Spleen (tissue), 7 donors: ENCODE data around the gene MEOX1.

Source experiments
- POLR2AphosphoS5 ChIP-seq, 3 donors: sonication (generic); formaldehyde crosslinking; IDR thresholded peaks; one replicate each; pipeline ENCODE4 v1.5.1; 2017; ENCODE audit warnings: antibody characterized with exemption in 3 of 3
- TF ChIP-seq, protein P1 (sequence below), 11 experiments: fragments of 200-600 bp in 7 of 11; fragments of 450-650 bp in 4 of 11; sonication (generic) in 4 of 11; IDR thresholded peaks in 8 of 11; conservative IDR thresholded peaks in 3 of 11; 1 replicate in 7 of 11; 2 replicates in 4 of 11; pipeline versions ENCODE4 v1.4.0 to v1.8.0; 2016 to 2021; ENCODE audit warnings: antibody characterized with exemption in 11 of 11, inconsistent platforms in 4 of 11, mild to moderate bottlenecking in 1 of 11
- donor health status: DM: no; HTN: no; CAD: no; lungs with moderate emphysema.
- donor health status: DM: no; HTN: no; CAD: no.
- donor health status: DM: no; HTN: no; CAD: no.

GRCh38 chr17:43599835-43600234 lies 61.9 kb downstream of the MEOX1 start:
- TF ChIP-seq POLR2AphosphoS5 (IDR thresholded peaks at IDR 0.05): no peak
- TF ChIP-seq, protein P1, sequence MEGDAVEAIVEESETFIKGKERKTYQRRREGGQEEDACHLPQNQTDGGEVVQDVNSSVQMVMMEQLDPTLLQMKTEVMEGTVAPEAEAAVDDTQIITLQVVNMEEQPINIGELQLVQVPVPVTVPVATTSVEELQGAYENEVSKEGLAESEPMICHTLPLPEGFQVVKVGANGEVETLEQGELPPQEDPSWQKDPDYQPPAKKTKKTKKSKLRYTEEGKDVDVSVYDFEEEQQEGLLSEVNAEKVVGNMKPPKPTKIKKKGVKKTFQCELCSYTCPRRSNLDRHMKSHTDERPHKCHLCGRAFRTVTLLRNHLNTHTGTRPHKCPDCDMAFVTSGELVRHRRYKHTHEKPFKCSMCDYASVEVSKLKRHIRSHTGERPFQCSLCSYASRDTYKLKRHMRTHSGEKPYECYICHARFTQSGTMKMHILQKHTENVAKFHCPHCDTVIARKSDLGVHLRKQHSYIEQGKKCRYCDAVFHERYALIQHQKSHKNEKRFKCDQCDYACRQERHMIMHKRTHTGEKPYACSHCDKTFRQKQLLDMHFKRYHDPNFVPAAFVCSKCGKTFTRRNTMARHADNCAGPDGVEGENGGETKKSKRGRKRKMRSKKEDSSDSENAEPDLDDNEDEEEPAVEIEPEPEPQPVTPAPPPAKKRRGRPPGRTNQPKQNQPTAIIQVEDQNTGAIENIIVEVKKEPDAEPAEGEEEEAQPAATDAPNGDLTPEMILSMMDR (IDR thresholded peaks at IDR 0.05 in 8 of 11, conservative IDR thresholded peaks at IDR 0.05 in 3 of 11): no peak
